ENCODE measurements around the gene RFX4. TPM values are rescaled to one million over a fixed set of nuclear protein-coding genes. Genes with fewer than 3 reads are reported as not detected.
A peak's percentile ranks its signal among the peaks of the same experiment; 100 is the strongest.

RFX4 gene
- total and polyA plus RNA-seq, 2 of the 8 experiments (the other 6 are each of a cell fraction or from before 2014, with no cell fraction given), result 0.06 TPM; not detected in 1

DNA sequence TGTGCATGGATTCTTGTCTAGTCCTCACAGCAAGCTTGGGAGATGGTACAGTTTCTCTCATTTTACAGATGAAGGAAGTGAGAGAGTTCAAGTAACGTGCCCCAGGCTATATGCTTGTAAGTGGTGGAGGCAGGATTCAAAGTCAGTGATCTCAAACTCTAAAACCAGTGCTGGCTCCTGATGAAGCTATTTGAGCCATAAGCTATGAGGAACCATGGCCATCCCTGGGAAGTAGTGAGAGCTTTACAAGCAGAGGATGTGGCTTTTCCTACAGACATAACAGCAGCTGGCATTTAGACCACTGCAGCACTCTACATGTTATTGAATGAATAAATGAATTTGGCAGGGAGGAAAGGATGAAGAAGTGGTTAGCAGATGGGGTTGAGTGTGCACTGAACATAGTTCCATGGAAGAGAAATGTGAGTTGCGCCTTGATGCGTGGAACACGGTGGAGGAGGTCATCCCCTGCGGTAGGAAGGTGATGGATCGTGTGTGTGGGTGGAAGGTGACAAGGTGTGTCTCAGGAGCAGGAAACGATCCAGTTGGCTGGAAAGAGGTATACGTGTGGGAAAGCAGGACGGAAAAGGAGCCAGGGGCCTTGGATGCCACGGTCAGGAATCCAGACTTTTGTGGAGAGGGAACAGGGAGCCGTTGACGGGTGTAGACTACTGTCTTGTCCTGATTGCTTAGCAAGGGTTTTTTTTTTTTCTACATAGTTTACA is 65.2 kb downstream of the RFX4 start:
- Histone ChIP-seq H4K8ac (ENCODE audit: extremely low read depth, insufficient read depth, low read length) (no peak overlapping the region), H2BK120ac (replicated peaks; ENCODE audit: low read depth, low read length) (no peak overlapping the region), H4K91ac (replicated peaks; ENCODE audit: insufficient read length, low read length) (no peak overlapping the region), H3K4me3 (ENCODE audit: extremely low read depth in 1 of 4, insufficient read depth in 2 of 4, low read depth in 3 of 4, low read length in 4 of 4) (no peak overlapping the region), H3K79me1 (ENCODE audit: low read depth, low read length) (no peaks in the 10 kb centered on the region), H3K23ac (ENCODE audit: insufficient read length) (no peak overlapping the region), H3K4ac (replicated peaks; ENCODE audit: insufficient read length, low read depth, low read length) (no peak overlapping the region), H2AK5ac (ENCODE audit: low read depth, low read length) (no peak overlapping the region), H2BK20ac (ENCODE audit: low read length) (no peak overlapping the region), H4K20me1 (replicated peaks in 1 of 2; ENCODE audit: control insufficient read depth in 1 of 2, insufficient read depth in 2 of 2, low read length in 2 of 2) (no peaks in the 10 kb centered on the region), H3K18ac (ENCODE audit: extremely low read depth, low read length) (no peak overlapping the region; the same call in 1 of the 2 replicates), H3K27ac (ENCODE audit: low read depth, low read length) (no peak overlapping the region), H3K14ac (ENCODE audit: insufficient read length) (no peak overlapping the region), H3K23me2 (ENCODE audit: low read depth, low read length) (no peaks in the 10 kb centered on the region), H3K4me2 (ENCODE audit: insufficient read depth in 1 of 2, low read depth in 2 of 2, low read length in 2 of 2) (no peak overlapping the region), H3K56ac (replicated peaks; ENCODE audit: insufficient read length, low read depth, low read length) (no peak overlapping the region), H3K9me3 (ENCODE audit: insufficient read depth in 2 of 2, low read depth in 1 of 2, low read length in 1 of 2) (no peaks in the 10 kb centered on the region), H2AFZ (ENCODE audit: low read length) (0 out of 2 replicates have a peak overlapping the region, but pooled peaks have one; percentile 23), H3K27me3 (replicated peaks in 1 of 4; ENCODE audit: control insufficient read depth in 3 of 4, extremely low read depth in 1 of 4, insufficient read depth in 3 of 4, low read length in 3 of 4) (no peaks in the 10 kb centered on the region; a peak in 1 of 7 replicates), H2BK15ac (ENCODE audit: low read length) (no peak overlapping the region), H3K4me1 (replicated peaks in 1 of 4; ENCODE audit: control insufficient read depth in 3 of 4, insufficient read depth in 4 of 4, low read length in 3 of 4) (peaks cover 0 to 2% (median 0%) of the 10 kb centered on the region in 4 experiments; a peak in 2 of 7 replicates), H2BK12ac (ENCODE audit: low read depth, low read length) (no peak overlapping the region), H2BK5ac (ENCODE audit: low read depth, low read length) (no peak overlapping the region), H3K36me3 (ENCODE audit: control insufficient read depth in 2 of 4, insufficient read depth in 4 of 4, low read length in 3 of 4) (no peaks in the 10 kb centered on the region), H4K5ac (ENCODE audit: insufficient read length, low read depth, low read length) (no peak overlapping the region), H3K79me2 (ENCODE audit: control insufficient read depth in 1 of 2, insufficient read depth in 2 of 2, low read length in 2 of 2) (no peaks in the 10 kb centered on the region), H3K9ac (replicated peaks in 1 of 4; ENCODE audit: extremely low read depth in 1 of 4, low read depth in 3 of 4, low read length in 3 of 4) (no peak overlapping the region)
- 89% methylated on average over 12 of the region's 12 CpGs; no CpG with 5 or more reads in 1 of the 2 experiments for WGBS, 2 experiments (ENCODE audit: extremely low coverage in 1 of 2, insufficient coverage in 1 of 2, insufficient read length in 1 of 2, insufficient replicate concordance in 2 of 2, low coverage in 1 of 2, low lambda C conversion rate in 2 of 2, missing lambda C conversion rate in 1 of 2)
- FAIRE-seq, result no peak
- DNase-seq (ENCODE audit: low read depth in 1 of 2, low spot score in 2 of 2), result no peak
- ChIA-PET CTCF (ENCODE audit: partially characterized antibody) (interaction anchor here (1.5 kb wide), 1 partner anchor 161 kb away, joined by 3 read pairs; no protein-coding TSS in a partner anchor), POLR2A (ENCODE audit: partially characterized antibody) (no interaction called here)
- TF ChIP-seq SUZ12 (IDR thresholded peaks at IDR 0.05; ENCODE audit: low read length), result no peak
- TF ChIP-seq CREB1 (IDR thresholded peaks at IDR 0.05), result no peak
- no peak for TF ChIP-seq RBBP5 (IDR thresholded peaks at IDR 0.05; ENCODE audit: borderline replicate concordance, low read depth, low read length)
- TF ChIP-seq POU5F1 (IDR thresholded peaks at IDR 0.05; ENCODE audit: low read depth, low read length), result no peak
- TF ChIP-seq SIRT6 (IDR thresholded peaks at IDR 0.05; ENCODE audit: low read length), result no peak
- no peak for TF ChIP-seq NANOG (IDR thresholded peaks at IDR 0.05; ENCODE audit: insufficient read depth, low read depth, low read length, poor library complexity, severe bottlenecking)
- TF ChIP-seq SIX5 (IDR thresholded peaks at IDR 0.05; ENCODE audit: low read depth, low read length), result no peak
- TF ChIP-seq HDAC2 (IDR thresholded peaks at IDR 0.05; ENCODE audit: borderline replicate concordance in 1 of 2, low read depth in 2 of 2, low read length in 2 of 2), result no peak
- TF ChIP-seq GTF2F1 (IDR thresholded peaks at IDR 0.05; ENCODE audit: borderline replicate concordance, low read depth, low read length), result no peak
- TF ChIP-seq ZNF274 (IDR thresholded peaks at IDR 0.05; ENCODE audit: borderline replicate concordance, extremely low read depth, low read length), result no peak
- TF ChIP-seq SP1 (IDR thresholded peaks at IDR 0.05; ENCODE audit: low read depth, low read length), result no peak
- TF ChIP-seq EZH2 (IDR thresholded peaks at IDR 0.05; ENCODE audit: low read depth, low read length, severe bottlenecking), result no peak
- TF ChIP-seq CEBPB (IDR thresholded peaks at IDR 0.05; ENCODE audit: low read depth, low read length), result no peak
- TF ChIP-seq POLR2A (IDR thresholded peaks at IDR 0.05; ENCODE audit: control extremely low read depth in 1 of 2, low read depth in 2 of 2, low read length in 2 of 2), result no peak
